Measurements from ENCODE around the gene HSPB7. TPM values are rescaled to one million over a fixed set of nuclear protein-coding genes. Genes with fewer than 3 reads are reported as not detected.
A peak's percentile ranks its signal among the peaks of the same experiment; 100 is the strongest.

The HSPB7 gene
- total RNA-seq, 1 experiment from 2014 or later: not detected

DNA sequence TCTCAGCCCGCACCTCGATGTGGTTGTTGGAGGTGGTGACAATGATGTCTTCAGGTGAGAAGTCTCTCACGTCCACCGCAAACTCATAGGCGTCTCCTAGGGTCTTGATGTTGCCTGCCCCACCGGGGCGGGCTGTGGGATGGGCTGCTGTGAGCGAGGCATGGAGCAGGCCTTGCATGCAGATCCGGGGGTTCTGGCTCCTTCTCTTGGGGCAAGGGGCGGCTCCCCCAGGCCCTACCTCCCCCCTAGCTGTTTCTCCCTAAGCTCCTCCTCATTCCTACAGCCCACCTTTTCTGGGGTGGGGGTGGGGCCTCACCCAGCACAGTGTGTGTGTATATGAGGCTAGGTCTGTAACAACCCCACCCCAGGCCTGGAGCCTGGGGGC lies 775 bp downstream of the HSPB7 start:
- no TSS peak for BruUV-seq (replicated peaks)
- no peak for TF ChIP-seq CTCF (IDR thresholded peaks at IDR 0.05; ENCODE audit: unreplicated experiment)
- no peak overlapping the region for H3K4me3 Mint-ChIP-seq (ENCODE audit: unreplicated experiment)
- ChIA-PET CTCF (interaction anchor here (0.5 to 0.6 kb wide), 2 partner anchors 16 to 120 kb away, joined by 3 to 4 read pairs; no protein-coding TSS in a partner anchor), POLR2A (interaction anchor here (0.5 to 0.6 kb wide), 2 partner anchors 251 to 1307 kb away, joined by 3 read pairs; no protein-coding TSS in a partner anchor)
- H3K9me3 Mint-ChIP-seq (ENCODE audit: unreplicated experiment): no peaks in the 10 kb centered on the region
- no peak for DNase-seq (ENCODE audit: unreplicated experiment)
- no peaks in the 10 kb centered on the region for H3K36me3 Mint-ChIP-seq (ENCODE audit: insufficient read depth, unreplicated experiment)
- intact Hi-C loops (cut with micrococcal nuclease): no loop called here
- H3K4me1 Mint-ChIP-seq (ENCODE audit: insufficient read depth, unreplicated experiment): peaks cover 19% of the 10 kb centered on the region
- H3K27me3 Mint-ChIP-seq (ENCODE audit: insufficient read depth, unreplicated experiment): no peaks in the 10 kb centered on the region
- H3K27ac Mint-ChIP-seq (ENCODE audit: low read depth, unreplicated experiment): no peak overlapping the region

GRCh38 chr1:16015960-16016901 lies 1.6 kb downstream of the HSPB7 start:
- CTCF ChIA-PET: interaction anchor here (0.6 to 1.0 kb wide), 4 partner anchors 16 to 336 kb away, joined by 3 to 5 read pairs (median 4); partner anchors contain the start of gene FBXO42
- H3K27me3 Mint-ChIP-seq (ENCODE audit: insufficient read depth, unreplicated experiment): no peaks in the 10 kb centered on the region
- no peaks in the 10 kb centered on the region for H3K9me3 Mint-ChIP-seq (ENCODE audit: unreplicated experiment)

GRCh38 chr1:16015491-16015890 lies 2.4 kb downstream of the HSPB7 start:
- H3K27me3 Mint-ChIP-seq (ENCODE audit: insufficient read depth, unreplicated experiment): no peaks in the 10 kb centered on the region
- no peaks in the 10 kb centered on the region for H3K36me3 Mint-ChIP-seq (ENCODE audit: insufficient read depth, unreplicated experiment)
- CTCF ChIA-PET: interaction anchor here (0.5 to 1.0 kb wide), 3 partner anchors 30 to 337 kb away, joined by 3 to 5 read pairs (median 3); partner anchors contain the start of gene FBXO42
- H3K27ac Mint-ChIP-seq (ENCODE audit: low read depth, unreplicated experiment): no peak overlapping the region
- H3K4me1 Mint-ChIP-seq (ENCODE audit: insufficient read depth, unreplicated experiment): peaks cover 19% of the 10 kb centered on the region
- H3K9me3 Mint-ChIP-seq (ENCODE audit: unreplicated experiment): no peaks in the 10 kb centered on the region
- POLR2A ChIA-PET: no interaction called here
- no peak for DNase-seq (ENCODE audit: unreplicated experiment)
- no peak for TF ChIP-seq CTCF (IDR thresholded peaks at IDR 0.05; ENCODE audit: unreplicated experiment)
- no peak overlapping the region for H3K4me3 Mint-ChIP-seq (ENCODE audit: unreplicated experiment)
- no TSS peak for BruUV-seq (replicated peaks)
- intact Hi-C loops (cut with micrococcal nuclease): no loop called here

More at GRCh38 chr1:16015960-16016901, 1.6 kb downstream of the HSPB7 start:
- no peak overlapping the region for H3K27ac Mint-ChIP-seq (ENCODE audit: low read depth, unreplicated experiment)
- H3K4me1 Mint-ChIP-seq (ENCODE audit: insufficient read depth, unreplicated experiment): peaks cover 19% of the 10 kb centered on the region
- DNase-seq (ENCODE audit: unreplicated experiment): peak; percentile 54
- BruUV-seq (replicated peaks): no TSS peak
- TF ChIP-seq CTCF (IDR thresholded peaks at IDR 0.05; ENCODE audit: unreplicated experiment): no peak
- no peak overlapping the region for H3K4me3 Mint-ChIP-seq (ENCODE audit: unreplicated experiment)
- POLR2A ChIA-PET: interaction anchor here (0.6 kb wide), 1 partner anchor 251 kb away, joined by 3 read pairs; no protein-coding TSS in a partner anchor
- intact Hi-C loops (cut with micrococcal nuclease): no loop called here
- no peaks in the 10 kb centered on the region for H3K36me3 Mint-ChIP-seq (ENCODE audit: insufficient read depth, unreplicated experiment)

All from MCF 10A (cell line).